Stimulated activated CD8-positive, alpha-beta memory T cell treated with anti-CD3 and anti-CD28 coated beads, Interleukin-4, amount 100 ng/mL, for 24 hours (primary cell): ENCODE results near the gene COL8A1.

ENCODE experiments used
- DNase-seq: peaks from one replicate; pipeline ENCODE4 v3.0.0-alpha.2; 2020; ENCODE audit warnings: low read depth

Gene COL8A1

GRCh38 chr3:99845331-99845730, 206.9 kb downstream of the COL8A1 start:
- no peak for DNase-seq

- no peak for DNase-seq
Measured at GRCh38 chr3:99845999-99846398, 207.6 kb downstream of the COL8A1 start.

GRCh38 chr3:99846477-99847160, 208.2 kb downstream of the COL8A1 start:
- DNase-seq: no peak

GRCh38 chr3:99848433-99848832, 210.0 kb downstream of the COL8A1 start:
- DNase-seq: no peak
